GM19025 (cell line): ENCODE data around the gene CCDC83.
A peak's percentile ranks its signal among the peaks of the same experiment; 100 is the strongest.

Experiments used
- ATAC-seq: cut with Tn5 transposase; IDR thresholded peaks from one replicate; pipeline ENCODE4 v1.9.1; 2021; ENCODE audit warnings: mild to moderate bottlenecking, low read depth, moderate library complexity; ENCODE audit not compliant: unreplicated experiment

The CCDC83 gene

GRCh38 chr11:85855341-85855656, at the start of gene CCDC83:
CCDC83 (plus strand) TSS chr11:85855383; CDS start chr11:85865124, 9,741 bp downstream.
- no peak for ATAC-seq

DNA sequence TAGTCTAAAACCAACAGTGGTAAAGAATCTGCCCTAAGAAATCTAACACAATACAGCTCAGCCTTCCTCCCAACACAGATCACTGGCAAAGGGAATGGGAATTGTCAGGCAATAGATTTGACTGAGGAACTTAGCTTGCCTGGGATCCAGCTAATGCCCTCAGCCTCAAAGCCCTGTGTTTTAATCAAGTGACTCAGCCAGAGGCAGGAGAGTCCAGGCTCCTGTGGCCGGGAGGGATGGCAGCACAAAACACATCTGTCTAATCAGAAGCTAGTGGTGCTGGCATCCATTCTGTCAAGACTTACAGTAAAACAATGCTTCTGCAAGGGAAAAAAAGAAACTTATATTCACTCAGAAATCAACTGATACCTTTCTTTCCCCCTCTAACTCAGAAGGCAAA, 49.8 kb upstream of the CCDC83 start:
- no peak for ATAC-seq

- ATAC-seq: no peak
Measured at GRCh38 chr11:85806016-85806415, 49.2 kb upstream of the CCDC83 start.

DNA sequence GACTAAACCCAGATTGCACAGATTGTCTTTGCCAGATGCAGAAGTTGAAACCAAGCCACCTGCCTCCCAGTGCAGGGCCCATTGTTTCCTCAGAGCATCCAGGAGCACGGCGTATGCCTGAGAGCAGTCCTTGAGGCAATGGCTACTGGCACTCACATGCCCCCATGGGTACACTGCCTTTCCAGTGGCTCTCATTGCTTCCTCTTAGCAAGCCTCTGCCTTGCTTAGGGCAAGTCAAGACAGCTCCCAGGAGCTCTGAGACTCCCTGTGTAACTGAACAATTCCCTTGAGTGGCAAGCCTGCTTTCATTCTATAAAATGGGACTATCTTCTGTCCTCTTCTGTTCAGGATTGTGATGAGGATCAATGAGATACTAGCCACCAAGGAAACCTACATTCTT, 48.3 kb upstream of the CCDC83 start:
- ATAC-seq: no peak

DNA sequence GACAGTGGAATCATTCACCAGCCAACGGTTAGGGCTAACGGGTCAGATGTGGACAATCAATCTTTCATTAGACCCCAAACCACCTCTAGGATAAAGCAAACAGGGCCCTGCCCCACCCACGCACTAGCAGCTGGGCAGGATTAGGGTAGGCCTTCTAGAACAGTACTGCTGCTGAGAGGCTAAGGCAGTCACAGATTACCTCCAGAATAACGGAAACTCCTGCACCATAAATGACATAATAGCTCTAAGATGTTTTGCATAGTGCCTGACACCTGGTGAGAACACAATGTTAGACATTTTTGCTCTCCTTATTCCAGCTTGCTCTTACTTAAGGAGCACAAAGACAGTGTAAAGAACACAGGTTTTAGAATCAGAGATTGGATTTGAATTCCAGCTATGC, 46.0 kb upstream of the CCDC83 start:
- no peak for ATAC-seq

- ATAC-seq: no peak
Measured at GRCh38 chr11:85809863-85810262, 45.3 kb upstream of the CCDC83 start.

GRCh38 chr11:85810521-85810870, 44.7 kb upstream of the CCDC83 start:
- peak; percentile 5 for ATAC-seq

- peak; percentile 87 for ATAC-seq
Measured at GRCh38 chr11:85810871-85811611, 44.1 kb upstream of the CCDC83 start, which contains the start of gene SYTL2. SYTL2 (minus strand) TSS chr11:85811141; CDS start chr11:85757725, 53,416 bp downstream.

DNA sequence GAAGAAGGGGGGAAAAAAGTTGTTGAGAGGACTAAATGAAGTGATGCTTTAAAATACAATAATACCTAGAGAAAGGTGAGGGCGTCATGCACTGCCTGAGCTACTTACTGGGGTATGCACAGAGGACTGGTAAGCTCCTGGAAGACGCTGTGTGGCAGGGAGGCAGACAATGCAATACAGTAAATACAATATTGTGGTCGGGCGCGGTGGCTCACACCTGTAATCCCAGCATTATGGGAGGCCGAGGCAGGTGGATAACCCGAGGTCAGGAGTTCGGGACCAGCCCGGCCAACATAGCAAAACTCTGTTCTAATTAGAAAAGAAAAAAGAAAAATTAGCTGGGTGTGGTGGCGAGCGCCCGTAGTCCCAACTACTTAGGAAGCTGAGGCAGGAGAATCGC, 43.6 kb upstream of the CCDC83 start:
- no peak for ATAC-seq

DNA sequence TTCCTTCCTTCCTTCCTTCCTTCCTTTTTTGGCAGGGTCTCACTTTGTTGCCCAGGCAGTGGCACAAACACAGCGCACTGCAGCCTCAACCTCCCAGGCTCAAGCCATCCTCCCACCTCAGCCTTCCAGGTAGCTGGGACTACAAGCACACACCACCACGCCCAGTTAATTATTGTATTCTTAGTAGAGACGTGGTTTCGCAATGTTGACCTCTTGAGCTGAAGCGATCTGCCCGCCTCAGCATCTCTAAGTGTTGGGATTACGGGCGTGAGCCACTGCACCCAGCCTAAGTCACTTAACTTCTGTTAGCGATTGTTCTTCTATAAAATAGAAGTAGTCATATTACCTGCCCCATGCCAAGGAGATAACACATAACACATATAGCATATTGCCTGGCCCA, 41.5 kb upstream of the CCDC83 start:
- no peak for ATAC-seq

DNA sequence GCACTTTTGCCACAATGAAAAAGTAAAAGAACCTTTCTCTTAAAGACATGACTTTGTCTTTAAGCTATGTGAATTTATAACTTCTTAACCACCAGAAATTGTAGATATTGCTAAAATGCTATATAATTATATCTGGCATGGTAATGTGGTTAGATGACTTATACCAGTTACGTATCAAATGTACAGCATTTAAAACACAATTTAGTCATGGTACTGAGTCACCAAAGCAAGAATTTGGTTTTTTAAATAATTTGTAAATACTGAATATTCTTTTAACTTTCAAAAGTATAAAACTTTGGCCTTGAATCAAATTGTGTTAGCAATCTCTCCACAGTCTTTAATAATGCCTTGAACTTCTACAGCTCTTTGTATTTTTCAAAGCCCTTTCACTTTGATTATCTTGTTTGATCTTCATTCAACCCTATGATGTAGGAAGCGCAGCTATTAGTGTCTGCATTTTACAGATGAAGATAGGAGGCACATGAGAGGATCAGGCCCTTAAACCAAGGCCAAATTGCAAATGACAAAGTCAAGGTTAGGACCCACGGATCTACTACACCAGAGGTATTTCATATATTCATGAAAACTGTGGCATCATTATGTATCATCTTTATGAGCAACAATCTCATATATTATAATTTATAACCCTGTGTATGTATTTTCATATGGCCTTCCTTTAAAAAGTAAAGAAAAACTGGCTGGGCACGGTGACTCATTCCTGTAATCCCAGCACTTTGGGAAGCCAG, 39.8 kb upstream of the CCDC83 start:
- no peak for ATAC-seq

DNA sequence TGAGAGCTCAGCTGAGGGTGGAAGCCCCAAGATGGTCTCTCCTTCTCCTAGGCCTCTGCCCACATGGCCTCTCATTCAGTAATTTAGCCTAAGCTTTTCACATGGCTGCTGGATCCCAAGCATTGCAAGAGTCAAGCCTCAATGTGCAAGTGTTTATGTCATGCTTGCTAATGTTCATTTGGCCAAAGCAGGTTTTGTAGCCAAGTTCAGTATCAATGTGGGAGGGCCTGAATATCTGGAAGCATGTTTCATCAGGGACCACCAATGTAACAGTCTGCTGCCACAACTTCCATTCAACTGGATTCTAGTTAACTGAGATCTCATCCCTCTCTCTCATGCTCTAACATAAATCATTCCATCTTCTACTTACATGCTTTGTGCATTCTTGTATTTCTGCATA, 35.7 kb upstream of the CCDC83 start:
- ATAC-seq: no peak

DNA sequence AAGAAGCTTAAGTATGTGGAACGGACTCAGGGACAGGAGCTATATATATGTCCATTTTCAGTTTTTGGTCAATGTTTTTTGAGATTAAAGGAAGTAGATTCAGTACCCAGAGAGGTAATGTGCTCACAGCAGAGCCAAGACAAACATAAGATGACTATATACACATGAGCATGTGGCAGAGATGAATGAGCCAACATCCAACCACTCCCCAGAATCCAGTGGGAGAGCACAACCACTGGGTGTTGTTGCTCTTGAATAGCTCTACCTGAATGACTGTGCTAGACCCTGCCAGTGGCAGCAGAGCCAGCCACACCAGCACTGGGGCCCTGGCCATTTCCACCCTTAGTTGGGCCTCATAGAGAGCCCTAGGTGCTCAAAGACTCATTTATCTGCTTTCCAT, 33.5 kb upstream of the CCDC83 start:
- ATAC-seq: no peak

GRCh38 chr11:85822814-85823213, 32.4 kb upstream of the CCDC83 start:
- no peak for ATAC-seq

DNA sequence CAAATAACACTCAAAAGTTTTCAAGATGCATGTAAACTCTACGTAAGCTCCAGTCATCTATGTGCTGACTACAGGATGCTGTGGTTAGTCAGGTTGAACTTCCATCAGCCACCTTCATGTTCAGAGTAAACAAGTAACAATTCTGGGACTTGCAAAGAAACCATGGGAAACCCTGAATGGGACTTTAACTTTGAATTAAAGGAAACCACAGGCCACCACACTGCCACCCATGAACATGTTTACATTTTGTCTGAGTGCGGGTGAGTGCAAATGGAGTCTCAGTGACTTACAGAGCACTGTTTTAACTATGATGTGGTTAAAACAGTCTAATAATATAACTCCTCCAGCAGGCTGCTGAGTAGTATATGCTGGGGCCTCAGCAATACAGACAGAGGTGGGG, 31.4 kb upstream of the CCDC83 start:
- ATAC-seq: no peak

GRCh38 chr11:85825616-85826015, 29.6 kb upstream of the CCDC83 start:
- no peak for ATAC-seq

- ATAC-seq: no peak
Measured at GRCh38 chr11:85826116-85826855, 28.9 kb upstream of the CCDC83 start.

DNA sequence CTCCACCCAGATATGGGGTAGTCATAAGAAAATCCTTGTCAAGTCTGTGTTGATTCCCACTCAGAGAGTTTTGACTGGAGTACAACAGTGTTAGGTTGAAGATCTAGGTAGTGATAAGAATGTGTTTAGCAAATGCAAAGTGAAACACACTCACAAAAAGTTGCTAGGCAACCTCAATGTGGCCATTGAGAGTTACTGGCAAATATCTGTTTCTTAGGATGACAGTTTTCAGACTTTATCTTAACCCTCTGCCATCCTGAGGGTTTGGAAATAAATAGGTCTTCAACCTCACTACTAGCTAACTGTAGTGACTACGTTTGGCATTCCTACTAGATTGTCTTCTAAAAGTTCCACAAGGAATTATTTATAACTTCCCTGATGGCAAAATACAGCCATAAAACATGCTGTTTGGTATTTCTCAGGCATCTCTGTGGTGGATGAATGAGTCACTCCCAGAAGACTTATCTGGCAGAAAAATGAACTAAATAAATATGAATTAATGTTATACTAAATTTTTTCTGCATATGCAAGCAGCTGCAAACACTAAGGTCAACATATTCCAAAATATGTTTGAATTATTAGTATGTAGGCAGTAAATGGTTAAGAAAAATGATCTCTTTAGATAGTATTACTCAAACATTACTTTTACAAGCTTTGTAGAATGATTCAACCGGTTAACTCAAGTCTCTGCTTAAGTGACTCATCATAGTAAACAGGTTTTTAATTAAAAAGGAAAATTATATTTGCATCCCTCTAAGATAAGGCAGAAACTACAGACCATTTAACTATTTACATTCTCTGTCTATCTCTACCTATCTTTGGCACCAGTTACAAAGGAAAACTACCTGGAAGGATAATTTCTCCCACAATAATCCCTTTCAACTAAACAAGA, 27.2 kb upstream of the CCDC83 start:
- no peak for ATAC-seq

- ATAC-seq: no peak
Measured at GRCh38 chr11:85828640-85828978, 26.6 kb upstream of the CCDC83 start.

DNA sequence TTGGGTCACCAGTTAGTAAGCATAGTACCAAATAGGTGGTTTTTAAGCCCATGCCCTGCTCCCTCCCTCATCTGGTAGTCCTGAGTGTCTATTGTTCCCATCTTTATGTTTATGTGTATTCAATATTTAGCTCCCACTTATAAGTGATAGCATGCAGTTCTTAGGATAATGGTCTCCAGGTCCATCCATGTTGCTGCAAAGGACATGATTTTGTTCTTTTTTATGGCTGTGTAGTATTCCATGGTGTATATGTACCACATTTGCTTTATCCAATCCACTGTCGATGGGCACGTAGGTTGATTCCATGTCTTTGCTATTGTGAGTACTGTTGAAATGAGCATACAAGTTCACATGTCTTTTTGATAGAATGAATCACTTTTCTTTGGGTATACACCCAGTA, 26.0 kb upstream of the CCDC83 start:
- no peak for ATAC-seq

GRCh38 chr11:85831050-85831449, 24.1 kb upstream of the CCDC83 start:
- ATAC-seq: no peak
